Measurements from ENCODE around the gene NEXN.
"Not testable (repeated sequence)": the region's sequence is repeated elsewhere in the genome, so short reads cannot be mapped to it uniquely, and the experiment has no call there.

NEXN gene

DNA sequence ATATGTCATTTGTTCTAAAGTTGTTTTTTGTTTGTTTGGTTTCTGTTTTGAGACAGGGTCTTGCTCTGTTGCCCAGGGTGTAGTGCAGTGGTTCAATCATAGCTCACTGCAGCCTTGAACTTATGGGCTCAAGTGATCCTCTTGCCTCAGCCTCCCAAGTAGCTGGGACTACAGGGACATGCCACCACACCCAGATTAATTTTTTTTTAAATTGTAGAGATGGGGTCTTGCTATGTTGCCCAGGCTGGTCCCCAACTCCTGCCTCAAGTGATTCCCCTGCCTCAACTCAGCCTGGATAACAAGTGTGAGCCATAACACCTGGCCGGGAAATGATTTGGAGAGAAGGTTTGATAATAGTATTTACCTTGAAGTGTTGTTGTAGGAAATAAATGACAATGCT lies 18.2 kb downstream of the NEXN start:
- no peak for DNase-seq

DNA sequence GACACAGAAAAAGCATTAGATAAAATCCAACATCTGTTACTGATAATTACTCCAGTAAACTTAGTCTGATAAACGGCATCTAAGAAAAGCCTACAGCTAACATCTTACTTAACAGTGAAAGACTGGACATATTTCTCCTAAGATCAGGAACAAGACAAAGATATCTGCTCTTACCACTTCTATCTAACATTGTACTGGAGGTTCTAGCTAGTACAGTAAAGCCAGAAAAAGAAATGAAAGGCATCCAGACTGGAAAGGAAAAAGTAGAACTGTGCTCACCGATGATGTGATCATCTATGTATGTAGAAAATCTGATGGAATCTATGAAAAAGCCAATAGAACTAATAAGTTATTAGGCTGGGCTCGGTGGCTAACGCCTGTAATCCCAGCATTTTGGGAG lies 21.7 kb downstream of the NEXN start:
- DNase-seq: no peak

DNA sequence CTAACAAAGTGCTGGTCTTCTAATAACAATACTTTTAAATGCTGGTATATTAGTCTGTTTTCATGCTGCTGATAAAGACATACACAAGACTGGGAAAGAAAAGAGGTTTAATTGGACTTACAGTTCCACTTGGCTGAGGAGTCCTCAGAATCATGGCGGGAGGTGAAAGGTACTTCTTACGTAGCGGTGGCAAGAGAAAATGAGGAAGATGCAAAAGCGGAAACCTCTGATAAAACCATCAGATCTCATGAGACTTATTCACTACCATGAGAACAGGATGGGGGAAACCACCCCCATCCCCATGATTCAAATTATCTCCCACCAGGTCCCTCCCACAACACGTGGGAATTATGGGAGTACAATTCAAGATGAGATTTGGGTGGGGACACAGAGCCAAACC lies 30.5 kb downstream of the NEXN start:
- not testable (repeated sequence) for DNase-seq

DNA sequence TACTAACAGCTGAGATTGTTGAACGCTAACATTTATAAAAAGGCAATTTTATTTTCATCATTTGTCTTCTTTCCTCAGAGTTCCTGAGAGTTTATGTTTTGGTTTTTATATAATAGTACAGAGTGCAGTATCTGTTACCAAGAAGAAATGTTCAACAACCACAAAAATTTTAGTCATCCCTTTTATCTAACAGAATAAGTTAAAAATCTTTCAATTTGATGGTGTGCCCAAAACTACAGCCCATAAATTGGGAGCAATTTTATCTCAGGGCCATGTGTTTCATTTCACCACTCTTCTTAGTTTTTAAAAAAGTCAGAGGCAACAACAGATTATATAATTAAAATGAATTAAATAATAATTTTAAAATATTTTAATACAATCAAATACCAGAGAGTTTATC lies 37.1 kb downstream of the NEXN start:
- DNase-seq: no peak

DNA sequence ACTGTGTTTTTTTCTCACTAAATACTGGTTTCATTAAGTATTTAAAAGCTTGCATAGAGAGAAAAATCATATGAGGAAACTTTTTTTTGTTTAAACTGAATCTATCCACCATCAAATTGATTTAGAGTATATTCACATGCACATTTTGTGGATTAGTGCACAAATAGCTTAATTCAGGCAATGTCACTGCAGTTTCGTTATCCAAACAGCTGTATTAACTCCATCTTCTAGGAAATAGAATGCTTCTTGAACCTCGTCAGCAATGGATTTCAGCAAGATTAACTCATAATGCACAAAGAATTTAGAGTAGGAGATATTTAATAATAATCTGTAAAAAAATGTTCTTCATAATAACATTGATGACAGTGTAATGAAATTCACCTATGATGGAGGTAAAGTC lies 37.5 kb downstream of the NEXN start:
- no peak for DNase-seq

DNA sequence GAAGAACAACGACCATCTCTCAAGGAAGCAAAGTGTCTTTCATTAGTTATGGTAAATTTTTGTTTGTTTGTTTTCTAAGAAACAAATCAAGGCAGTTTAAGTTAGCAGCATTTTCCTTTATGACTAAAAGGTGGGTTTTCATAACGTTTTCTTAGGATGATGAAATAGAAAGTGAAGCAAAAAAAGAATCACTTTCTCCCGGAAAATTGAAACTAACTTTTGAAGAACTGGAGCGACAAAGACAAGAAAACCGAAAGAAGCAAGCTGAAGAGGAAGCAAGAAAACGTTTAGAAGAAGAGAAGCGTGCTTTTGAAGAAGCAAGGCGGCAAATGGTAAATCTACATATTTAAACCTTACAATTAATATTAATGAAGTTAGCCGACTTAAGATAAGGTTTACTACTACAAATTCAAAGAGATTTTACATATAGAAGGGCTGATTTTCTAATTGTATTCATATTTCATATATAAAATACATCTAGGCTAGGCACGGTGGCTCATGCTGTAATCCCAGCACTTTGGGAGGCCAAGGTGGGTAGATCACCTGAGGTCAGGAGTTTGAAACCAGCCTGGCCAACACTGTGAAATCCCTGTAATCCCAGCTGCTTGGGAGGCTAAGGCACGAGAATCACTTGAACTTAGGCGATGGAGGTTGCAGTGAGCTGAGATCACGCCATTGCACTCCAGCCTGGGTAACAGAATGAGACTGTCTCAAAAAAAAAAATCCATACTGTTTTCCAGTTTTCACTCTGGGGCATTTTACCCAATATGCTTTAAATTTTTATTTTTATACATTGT lies 38.3 kb downstream of the NEXN start:
- no peak for DNase-seq

DNA sequence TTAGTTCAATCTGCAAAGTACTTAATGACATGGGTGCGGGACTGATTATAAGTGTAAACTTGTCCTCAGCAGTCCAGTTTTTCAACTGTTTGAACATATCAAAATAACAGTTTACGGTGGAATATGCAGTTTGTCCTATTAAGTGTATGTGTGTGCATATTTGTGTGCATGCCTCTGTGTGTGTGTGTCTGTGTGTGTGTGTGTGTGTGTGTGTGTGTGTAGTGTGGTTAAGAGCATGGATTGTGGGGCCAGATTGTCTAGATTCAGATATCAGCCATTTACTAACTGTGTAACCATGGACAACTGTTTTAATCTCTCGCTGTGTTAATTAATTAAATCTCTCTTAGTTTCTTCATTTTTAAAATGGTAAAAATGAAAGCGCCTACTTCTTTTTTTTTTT lies 39.0 kb downstream of the NEXN start:
- DNase-seq: no peak

DNA sequence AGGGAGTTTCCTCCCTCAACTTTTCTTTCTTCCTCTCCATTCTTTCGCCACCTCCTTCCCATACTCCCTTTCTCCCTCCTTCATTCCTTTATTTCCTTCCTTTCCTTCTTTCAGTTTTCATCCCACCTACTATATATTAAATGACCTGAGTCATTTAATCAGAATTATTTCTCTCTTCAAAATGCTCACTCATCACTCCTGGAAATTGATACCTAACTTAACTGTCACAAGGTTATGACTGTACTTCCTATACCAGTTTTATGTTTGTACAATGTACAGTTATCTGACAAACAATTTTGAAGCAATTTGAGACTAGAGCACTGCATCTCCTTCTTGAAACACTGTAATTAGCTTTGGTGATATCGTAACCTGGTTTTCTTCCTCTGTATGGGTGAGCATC lies 41.4 kb downstream of the NEXN start:
- no peak for DNase-seq

DNA sequence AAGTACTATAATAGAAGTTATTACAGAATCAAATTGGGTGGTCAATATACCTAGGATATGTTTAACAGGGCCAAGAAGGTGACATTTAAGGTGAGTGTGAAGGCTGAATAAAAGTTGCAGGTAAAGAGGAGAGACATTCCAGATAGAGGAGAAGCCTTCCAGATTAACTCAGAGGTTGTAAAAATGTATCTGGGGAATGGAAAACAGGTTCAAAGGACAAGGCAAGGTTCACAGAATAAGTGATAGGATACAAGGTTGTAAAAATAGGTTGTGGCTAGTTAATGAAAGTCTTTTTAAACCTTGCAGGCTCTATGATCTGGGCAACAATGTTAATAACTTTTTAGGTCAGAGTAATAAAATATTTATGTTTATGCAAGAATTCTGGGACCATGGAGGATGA lies 50.2 kb downstream of the NEXN start:
- DNase-seq: no peak

DNA sequence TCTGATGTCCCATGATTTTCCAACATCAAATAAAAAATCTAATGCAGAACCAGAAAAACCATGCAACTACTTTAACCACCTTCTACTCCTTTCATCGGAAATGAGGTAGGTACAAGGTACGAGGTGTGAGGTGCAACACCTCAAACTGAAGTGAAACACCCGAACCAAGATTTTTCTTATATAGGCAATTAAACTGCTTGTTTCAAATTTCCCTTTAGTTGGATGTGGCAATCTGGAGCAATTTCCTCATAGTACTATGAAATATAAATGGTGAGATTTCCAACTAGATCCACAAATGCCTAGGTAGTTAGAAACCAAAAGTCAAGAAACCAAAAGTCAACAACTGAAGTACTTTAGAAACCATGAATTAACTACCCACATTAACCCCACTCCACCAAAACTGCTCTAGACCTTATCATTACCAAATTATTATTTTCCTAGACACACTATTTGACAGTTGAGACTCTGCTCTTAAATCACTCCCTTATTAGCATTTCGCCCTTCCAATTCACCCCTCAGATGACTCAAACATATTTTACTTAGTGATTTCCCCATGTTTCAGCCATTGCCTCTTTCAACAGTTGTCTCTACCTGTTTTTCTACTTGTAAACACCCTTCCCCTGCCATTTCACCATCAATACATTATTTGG lies 52.6 kb downstream of the NEXN start:
- DNase-seq: no peak

DNA sequence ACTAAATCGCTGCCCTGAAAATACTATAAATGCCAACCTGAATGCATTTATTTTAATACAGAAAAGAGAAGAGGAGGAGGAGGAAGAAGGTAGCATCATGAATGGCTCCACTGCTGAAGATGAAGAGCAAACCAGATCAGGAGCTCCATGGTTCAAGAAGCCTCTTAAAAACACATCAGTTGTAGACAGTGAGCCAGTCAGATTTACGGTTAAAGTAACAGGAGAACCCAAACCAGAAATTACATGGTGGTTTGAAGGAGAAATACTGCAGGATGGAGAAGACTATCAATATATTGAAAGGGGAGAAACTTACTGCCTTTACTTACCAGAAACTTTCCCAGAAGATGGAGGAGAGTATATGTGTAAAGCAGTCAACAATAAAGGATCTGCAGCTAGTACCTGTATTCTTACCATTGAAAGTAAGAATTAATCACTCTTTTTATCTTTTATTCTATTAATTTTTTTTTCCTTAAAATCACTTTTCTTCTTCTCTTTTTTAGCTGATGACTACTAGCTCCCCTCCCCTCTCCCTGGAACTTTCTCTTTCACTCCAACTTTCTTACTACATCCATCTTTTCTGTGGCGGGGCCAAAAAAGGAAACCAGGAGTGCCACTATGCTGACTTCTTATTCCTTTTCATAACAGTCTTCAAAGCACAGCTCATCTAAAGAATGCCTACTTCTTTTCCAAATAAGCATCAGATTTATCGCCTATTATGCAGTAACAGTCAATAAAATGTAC lies 54.1 kb downstream of the NEXN start:
- DNase-seq: no peak

DNA sequence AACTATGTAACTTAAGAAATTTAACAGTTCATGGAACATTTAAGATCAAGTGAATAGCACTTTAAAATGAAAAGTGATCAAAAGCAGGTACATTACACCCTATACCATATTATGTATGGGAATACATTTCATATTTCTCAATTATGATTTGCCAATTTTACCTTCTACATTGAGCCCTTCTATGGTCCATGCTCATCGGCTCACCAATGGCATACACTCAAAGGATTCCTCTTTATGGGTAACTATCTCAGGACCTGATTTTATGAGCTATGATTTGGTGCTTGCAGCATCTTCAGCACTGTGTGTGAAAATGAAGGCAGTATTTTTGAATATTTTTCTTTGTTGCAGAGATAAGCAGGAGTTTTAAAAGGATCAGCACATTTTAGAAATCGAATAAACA lies 56.9 kb downstream of the NEXN start:
- no peak for DNase-seq

DNA sequence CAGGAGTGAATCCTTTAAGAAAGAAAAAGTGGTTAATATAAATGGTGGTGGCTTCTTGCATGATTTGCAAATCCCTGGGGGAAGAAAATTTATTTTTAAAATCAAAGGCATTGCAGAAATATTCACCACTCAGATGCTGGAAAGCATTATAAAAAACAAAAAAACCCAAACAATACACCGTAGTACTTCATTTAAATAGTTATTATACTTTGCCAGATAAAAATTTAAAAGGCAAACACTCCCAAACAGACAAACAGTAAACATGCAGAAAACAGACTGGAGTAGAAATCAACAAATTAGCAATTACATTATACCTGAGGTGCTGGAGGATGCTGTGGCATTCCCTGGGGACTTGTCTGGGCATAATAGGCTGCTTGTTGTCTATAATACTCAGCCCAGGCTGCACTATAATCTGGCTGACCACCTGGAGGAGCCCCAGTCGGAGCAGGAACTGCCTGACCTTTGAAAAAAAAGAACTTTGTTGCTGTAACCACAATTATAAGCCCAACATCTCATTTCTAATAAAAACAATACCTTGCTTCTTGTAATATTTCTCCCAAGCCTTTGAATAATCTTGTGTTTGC lies 60.5 kb downstream of the NEXN start:
- no peak for DNase-seq

DNA sequence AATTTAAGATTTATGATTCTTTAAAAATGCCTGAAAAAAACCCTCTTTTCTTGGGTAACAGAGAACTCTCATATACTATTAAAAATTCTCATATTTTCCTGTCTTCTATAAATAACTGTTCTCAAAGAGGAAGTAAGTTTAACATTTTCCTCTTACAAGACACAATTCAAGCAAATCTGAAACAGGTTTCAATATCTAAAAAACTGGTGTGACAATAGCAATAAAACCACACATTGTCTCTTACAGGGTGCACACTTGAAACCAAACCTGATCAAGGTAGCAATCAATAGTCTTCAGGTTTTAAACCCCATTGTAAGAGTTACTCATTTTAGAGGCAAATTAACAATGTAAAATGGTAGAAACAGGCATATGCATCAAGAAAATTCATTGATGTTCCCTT lies 62.4 kb downstream of the NEXN start:
- no peak for DNase-seq

DNA sequence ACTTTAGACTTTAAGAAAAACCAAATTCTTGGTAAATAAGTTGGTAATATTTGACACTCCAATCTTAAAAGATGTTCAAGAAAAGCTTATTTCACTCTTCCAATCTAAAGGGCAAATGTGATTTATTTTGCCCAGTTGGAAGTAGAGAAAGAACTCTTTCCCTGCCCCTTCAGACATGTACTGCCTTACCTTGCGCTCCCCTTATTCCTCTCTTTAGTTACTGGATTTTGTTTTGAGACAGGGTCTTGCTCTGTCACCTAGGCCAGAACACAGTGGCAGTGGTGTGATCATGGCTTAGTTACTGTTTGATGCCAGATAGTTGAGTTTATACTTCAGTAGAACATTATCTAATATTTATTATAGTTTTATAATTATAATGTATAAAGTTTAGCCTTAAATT lies 62.9 kb downstream of the NEXN start:
- DNase-seq: no peak

DNA sequence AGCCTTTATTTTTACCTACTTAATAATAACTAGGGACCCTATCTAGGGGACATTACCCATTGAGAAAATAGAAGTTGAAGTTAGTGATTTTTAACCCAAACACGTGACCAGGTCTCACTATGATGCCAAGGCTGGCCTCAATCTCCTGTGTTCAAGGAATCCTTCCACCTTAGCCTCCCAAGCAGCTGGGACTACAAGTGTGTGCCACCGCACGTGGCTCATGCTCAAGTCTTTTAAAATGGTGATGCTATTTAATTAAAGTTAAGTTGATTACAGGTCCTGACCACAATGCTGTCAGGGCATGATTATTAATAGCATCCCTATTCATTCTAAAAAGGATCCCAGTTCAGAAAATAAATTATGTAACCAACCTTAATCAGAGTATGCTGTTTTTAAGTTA lies 65.5 kb downstream of the NEXN start:
- DNase-seq: no peak

DNA sequence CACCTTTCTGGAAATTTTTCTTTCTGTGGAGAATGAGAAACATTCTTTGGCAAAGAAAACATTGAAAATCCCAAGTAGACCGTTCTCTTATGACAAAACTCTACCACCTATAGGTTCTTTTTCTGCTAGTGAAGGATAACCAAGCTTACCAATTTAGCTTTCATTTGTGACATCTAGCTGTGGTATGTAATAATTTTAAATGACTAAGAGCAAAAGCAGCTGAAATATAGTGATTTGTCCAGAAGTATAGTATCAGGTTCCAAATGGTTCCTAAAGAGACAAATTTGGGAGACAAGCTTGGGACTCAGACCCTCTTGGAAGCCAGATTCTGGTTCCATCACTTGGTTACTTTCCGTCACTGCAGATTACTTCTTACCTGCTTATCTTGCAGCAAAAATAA lies 66.1 kb downstream of the NEXN start:
- DNase-seq: no peak

DNA sequence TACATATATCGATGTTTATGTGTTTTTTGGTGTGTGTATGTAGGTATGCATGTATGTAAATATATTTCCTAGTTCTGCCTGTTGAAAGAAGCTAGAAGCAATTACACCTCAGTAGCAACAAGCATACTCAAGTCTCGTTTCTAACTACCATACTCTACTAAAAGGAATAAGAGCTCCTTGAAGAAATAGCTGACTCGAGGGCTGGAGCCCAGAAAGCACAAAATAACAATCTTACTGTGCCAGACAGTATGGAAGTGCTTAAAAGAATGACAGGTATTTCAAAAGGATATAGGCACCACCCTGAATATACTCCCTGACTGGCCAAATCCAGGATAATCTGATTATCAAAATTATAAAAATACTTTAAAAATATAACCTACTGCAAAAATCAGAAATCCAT lies 67.3 kb downstream of the NEXN start:
- no peak for DNase-seq

DNA sequence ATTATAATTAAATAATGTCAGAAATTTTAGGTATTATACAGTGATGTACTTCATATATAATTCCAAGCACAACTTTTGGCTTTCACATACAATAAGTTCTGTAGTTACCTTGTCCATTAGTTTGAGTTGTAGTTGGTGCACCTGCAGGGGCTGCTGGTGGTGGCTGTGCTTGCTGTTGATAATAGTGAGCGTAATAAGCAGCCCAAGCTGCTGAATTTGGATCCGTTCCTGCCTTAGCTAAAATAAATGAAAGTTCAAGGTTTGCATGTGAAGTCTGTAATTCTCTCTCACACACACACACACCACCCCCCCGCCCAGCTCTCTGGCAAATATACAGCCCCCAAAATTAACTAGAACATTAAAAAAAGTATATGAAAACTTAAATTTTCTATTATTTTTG lies 68.0 kb downstream of the NEXN start:
- no peak for DNase-seq

DNA sequence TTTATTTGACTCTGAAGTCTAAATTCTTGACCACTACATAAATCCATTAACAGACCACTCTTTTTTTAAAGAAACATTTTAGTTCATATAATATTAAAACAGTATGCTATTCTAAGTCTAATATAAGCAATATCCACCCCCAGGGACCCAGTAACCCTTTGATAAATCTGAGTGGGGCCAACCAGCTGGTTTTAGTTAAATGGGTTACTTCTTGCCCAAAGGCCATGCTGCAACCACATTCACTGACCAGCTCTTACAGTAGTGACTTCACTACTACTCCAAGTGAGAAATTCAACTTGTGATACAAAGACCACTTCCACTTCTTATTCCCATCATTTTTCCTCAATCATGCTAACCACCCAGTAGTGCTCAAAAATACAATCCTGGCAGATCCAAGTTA lies 70.0 kb downstream of the NEXN start:
- no peak for DNase-seq

DNA sequence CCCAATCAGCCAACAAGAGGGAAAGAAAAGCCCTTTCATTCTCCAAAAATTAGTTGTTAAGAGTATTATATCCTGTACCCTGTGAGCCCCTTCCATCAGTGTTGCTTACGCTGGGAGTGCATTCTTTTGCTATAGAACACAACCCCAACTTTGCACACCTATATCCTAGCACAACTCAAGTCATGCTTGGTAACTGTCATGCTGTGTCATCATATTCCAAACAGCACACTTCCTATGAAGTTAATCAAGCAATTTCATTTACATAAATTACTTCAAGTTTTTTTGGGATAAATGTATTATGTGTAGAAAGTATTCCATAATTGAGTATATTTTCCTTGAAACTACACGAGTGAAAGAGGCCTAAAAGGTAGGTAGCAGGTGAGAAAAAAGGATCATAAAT lies 70.4 kb downstream of the NEXN start:
- no peak for DNase-seq

DNA sequence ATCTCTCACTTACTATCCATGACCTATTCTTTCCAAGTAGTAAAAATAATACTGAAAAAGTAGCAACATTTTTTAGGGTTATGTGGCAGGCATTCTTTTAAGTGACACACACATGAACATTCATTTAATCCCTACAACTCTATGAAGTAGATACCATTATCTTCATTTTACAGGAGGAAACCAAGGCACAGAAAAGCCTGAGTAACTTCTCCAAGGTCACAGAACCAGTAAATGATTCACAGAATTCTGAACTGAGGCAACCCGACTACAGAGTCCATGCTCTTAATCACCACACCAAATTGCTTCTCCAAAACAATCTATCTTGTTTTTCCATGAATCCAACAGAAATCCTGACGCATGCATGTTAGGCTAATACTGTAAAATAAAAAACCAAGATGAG lies 73.0 kb downstream of the NEXN start:
- no peak for DNase-seq

DNA sequence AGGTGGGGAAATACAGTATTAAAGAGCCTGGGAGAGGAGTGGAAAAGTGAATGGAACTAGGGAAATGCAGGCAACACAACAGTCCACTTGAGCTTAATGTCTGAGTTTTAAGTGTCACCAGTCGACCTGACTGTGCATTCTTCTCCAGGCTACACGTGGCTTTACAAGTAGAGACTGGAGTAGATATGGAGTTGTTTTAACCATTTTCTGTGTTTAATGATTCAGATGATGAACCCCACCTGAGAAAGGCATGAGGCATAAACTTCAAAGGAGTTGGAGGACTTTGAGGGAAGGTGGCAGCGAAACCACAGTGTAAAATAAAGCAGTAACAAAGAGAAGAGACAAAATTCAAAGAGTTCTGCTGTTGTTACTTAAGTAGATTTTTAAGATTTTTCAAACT lies 77.9 kb downstream of the NEXN start:
- DNase-seq: no peak

DNA sequence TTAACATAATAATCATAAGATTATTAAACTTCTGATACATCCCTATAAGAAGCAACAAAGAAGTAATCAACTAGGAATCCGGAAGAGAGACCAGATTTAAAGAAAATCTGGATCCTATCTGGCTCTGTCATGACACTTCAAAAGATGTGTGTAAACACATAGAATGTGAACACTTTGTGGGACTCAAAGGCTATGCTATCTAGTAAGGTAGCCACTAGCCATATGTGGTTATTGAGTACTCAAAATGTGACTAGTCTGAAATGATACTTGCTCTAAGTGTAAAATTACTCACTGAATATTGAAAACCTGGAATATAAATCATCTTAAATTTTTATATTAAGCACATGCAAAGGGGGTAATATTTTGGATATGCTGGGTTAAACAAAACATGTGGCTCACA lies 81.8 kb downstream of the NEXN start:
- DNase-seq: no peak
